Measurements from ENCODE around the gene ATE1.
"Not testable (repeated sequence)": the region's sequence is repeated elsewhere in the genome, so short reads cannot be mapped to it uniquely, and the experiment has no call there.

Gene ATE1

DNA sequence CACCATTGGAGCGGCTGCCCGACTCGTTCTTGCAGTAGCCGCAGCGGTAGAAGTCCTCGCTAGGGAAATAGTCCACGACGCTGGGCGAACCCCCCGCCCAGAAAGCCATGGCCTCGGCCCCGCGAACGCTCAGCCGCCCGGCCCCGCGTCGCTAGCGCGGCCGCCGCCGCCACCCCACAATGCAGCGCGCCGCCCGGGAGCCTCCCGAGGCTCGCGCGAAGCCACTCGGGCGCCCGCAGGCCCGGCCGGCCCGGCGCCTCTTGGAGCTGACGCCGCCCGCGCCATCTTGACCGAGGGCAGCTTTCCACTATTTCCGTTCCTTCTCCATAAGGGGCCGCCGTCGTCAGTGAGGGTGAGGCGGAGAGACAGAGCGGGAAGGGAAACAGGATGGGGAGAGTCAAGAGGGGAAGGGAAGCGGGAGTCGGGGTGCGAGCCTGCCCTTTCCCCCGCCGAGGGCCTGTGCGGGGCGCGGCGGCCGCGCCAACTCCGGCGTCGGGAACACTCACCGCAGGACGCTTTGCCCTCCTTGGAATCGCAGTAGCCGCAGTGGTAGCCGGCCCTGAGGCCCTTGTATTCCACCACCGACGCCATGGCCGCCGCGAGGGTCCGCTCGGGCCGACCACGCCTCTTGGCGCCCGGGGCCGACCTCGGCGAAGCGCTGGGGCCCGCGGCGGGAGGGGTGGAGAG, at the start of gene ATE1:
ATE1 (minus strand) TSS at position 191 of the 687 bp plus-strand sequence; CDS start at position 109, 82 bp downstream.
- peak; percentile 63 for DNase-seq (ENCODE audit: low spot score)

DNA sequence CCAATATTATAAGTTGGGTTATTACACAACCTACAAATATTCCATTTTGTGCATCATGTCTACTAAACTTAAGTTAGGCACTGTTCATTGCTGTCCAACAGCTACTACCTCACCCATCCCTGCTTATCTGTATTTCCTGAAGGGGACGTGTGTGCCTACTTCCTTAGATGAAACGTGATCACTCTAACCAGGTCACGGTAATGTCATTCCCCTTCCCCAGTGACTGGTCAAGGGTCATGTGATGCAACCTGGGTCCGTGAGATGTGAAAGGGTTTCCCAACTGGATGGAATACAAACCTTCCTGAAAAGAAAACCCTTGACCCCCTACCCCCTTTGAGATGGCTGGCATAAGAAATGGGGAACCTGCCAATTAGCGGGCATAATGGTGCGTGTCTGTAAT, 48.8 kb upstream of the ATE1 start:
- DNase-seq (ENCODE audit: low spot score) = no peak

DNA sequence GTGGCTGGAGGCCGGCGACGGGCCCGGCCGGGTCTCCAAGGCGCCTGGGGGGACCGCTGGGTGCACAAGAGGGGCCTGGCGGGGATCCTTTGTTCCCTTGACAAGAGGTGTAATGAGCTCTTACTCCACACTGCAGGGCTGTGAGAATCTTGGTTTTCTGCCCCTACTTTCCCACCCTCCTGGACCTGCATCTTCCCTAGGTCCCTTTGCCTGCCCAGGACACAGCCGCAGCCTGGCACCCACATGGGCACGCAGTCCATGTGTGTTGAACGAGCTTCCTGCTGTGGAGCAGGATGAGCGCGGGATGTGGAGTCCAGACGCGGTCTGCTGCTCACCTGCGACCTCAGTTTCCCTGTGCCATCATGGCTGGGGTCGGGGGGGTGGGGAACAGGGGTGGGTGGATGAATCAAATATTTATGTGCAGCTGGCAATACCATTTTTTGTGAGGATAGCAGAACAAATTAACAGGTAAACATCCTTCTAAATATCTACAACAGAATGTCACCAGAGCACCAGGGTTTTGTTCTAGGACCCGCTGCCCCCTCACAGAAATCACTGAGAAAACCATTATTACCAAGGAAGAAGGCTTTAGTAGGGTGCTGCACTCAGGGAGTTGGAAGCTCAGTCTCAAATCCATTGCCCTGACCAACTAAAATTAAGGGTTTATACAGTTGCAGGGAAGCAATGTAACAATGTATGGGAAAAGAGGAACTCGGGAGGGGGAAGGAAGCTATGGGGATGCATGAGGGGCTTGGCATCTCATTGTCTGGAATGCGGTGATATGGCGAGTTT, 47.7 kb upstream of the ATE1 start:
- no peak for DNase-seq (ENCODE audit: low spot score)

DNA sequence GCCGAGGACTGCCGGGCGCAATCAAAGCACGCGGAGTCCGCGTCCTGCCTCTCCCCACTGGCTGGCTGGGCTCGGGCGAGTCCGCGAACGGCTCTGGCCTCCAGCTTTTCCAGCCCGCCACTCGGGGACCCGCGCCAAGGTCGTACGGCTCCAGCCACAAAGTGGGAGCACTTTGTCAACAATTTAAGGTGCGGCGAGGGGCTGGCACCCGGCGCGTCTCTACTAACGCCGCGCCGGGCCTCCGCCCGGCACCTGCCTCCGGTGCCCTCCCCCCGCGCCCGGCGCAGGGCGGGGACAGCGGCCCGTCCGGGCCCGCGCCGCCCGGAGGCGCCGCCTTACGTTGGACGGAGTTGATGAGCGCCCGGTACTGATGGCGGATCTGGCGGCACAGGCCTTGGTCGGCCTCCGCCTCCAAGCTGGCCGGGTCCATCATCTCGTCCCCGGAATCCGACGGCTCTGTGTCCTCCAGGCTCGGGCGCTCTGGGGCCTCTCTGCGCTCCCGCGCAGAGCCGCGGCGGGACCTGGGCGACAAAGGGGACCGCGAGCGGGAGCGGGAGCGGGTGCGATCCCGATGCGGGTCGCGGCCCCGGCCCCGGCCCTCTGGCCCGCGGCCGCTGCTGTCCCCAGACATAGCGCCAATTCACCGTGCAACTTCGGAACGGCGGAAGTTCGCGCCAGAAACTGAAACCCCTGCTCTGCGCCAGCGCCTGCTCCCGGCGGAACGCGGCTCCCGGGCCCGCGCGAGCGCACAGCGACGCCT, 46.9 kb upstream of the ATE1 start, which contains the start of gene NSMCE4A:
NSMCE4A (minus strand) TSS at position 683 of the 760 bp plus-strand sequence; CDS start at position 631, 52 bp downstream.
- DNase-seq (ENCODE audit: low spot score) = peak; percentile 43

DNA sequence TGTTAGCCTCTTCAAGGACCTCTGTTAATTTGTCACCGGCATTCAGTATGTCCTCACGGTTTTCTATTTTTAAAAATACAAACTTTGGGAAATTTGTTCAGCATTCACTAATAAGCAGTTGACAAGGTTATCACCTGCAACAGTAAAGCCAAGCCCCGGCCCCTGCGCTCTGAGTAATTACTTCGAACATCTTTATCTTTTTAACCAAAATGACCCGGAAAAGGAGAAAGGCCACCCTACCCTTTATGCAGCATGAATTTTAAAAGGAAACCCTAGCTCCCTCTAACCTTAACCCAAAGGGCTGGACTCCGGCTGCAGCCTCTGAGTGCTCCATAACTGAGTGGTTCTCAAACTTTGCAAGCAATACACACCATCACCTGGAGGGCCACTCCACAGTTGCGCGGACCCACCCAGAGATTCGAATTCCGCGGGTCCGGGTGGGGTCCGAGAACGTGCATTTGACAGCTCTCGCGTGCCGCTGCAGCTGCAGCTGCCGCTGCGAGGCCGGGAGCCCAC, 46.2 kb upstream of the ATE1 start:
- DNase-seq (ENCODE audit: low spot score) = no peak

DNA sequence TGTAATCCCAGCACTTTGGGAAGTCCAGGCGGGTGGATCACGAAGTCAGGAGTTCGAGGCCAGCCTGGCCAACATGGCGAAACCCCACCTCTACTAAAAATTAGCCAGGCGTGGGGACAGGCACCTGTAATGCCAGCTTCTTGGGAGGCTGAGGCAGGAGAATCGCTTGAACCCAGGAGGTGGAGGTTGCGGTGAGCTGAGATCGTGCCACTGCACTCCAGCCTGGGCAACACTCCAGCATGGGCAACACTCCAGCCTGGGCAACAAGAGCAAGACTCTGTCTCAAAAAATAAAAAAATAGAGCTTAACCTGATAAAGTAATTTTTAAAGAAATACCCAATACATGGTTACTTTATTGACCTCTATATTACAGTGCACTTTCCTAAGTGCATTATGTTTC, 41.3 kb upstream of the ATE1 start:
- not testable (repeated sequence) for DNase-seq (ENCODE audit: low spot score)

DNA sequence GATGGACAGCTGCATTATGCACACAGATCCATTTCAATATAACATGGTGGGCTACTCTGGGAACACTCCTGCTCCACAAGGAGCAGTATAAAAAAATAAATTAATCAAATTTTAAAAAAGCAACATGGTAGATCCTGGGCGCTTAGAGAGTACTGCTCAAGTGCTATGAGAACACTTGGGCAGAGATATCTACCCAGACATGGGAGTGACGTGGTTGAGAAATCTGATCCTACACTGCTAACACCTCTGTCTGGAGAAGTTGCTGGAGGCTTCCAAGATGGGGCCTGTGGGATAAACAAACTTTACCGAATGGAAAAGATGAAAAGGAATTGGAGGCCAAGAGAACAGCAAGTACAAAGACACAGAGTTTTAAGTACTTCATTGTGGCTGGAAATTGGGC, 38.2 kb upstream of the ATE1 start:
- DNase-seq (ENCODE audit: low spot score) = no peak

DNA sequence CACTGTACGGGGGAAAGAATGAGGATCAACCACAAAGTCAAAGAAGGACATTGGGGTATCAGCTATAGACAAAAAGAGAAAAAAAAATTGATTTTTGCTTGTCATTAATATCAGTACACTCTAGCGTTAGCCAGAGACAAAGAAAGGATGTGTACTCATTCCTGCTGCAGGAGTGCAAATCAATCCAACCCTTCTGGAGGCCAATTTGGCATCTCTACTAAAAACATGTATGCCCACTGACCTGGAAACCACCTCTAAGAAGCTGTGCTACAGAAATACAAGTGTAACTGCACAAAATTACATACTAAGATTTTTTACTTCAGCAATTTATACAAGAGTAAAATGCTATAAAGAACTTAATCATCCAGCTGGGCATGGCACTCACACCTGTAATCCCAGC, 33.6 kb upstream of the ATE1 start:
- DNase-seq (ENCODE audit: low spot score) = no peak

DNA sequence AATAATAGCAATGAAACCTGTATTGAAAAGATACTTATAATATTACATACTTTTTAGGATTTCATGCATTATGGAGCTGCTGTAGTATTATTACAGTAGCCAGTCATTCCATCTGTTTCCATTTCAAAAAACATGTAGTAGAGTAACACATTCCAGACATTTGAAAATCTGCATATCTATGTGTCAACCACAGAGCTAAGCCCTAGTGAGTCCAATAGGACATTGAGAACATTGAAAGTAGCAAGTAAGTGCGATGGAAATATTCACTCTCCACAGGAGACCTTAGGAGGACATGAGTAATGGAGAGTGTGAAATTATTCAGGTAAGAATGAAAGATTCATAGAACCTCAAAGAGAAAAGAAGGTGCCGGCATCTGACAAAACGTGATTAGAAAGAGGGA, 31.8 kb upstream of the ATE1 start:
- no peak for DNase-seq (ENCODE audit: low spot score)

DNA sequence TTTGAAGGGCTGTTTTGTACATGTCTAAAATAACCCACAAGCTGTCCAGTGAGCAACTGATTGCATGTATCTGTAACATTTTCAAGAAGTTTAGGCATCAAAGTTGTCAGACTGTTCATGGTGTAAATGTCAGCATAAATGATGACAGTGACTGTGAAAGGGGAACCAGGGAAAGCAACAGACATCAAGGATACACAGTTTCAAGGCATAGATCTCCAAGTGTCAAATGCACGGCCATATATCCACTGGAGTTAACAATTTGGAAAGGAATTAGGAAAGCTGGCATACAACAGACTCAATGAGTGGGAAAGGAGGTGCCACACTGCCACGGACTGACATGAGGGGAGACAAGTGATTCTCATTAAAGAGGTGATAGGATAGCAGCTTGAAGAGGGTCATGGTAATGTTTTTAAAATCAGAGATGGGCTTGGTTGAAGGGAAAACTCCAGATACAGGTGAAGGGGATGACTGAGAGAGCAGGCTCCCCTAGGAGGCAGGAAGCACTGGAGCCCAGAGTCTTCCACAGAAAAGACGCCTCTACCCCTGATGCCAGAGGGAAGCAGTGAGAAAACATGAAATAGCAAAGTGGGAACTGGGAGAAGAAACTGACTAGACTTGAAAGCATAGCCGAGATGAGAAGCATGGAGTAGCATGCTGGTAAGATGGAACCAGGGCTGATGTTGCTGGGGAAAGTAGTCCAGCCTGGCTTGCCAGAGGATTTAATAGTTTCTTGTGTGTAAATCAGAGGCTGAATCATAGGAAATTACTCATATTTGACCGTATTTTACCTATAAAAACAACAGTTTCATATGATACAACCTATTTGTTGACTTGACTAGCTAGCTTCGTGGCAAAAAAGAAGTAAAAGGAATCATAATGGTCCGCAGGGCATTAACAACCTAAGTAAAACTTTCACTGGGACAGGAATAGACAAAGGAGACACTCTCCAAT, 28.6 kb upstream of the ATE1 start:
- no peak for DNase-seq (ENCODE audit: low spot score)

DNA sequence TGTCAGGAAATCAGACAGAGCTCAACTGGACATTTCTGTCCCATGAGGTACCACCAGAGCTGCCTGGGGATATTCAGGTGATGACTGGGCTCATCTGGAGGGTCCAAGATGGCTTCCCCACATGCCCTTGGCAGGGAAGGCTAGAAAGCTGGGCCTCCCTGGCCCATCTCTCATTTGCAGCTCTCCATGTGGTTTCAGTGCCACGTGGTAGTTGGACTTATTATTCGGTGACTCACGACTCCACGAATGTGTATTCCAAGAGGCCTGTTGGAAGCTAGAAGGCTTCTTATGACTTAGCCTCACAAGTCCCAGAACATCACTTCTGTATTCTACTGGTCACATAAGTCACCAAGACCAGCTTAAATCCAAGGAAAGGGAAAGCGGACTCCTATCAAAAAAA, 24.4 kb upstream of the ATE1 start:
- no peak for DNase-seq (ENCODE audit: low spot score)

DNA sequence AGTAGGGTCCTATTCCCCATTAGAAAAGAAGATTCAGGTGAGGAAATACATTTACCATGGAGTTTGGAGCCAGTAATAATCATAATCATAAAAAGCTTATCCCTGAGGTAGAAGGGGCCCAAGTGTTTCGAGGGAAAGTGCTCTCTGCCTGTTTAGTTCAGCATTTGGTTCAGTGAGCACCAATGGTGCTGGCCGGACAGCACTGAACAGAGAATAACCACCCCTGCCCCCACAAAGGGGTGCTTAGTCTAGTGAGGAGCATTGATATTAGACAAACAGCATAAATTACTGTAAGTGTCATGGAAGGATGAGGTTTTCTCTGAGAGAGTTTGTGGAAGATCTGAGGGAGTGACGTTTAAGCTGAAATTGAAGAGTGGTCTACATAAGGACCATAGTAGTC, 21.6 kb upstream of the ATE1 start:
- DNase-seq (ENCODE audit: low spot score) = no peak

DNA sequence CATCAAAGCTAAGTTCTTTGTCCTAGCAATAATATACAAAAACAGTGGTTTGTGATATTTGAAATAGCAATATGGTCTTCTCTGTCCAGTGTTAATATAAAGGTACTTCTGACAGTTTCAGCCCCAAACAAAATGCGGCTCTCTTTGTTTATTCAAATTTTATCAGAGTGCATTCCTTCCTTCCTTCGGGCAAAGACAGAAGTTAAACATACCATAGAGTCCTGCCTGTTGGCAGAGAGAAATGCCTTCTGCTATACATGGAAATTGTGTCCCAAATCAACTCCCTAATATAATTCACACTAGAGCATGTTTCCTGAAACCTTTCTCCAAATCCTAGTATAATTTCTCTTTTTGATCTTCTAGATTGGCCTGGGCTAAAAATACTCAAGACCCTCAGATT, 21.2 kb upstream of the ATE1 start:
- DNase-seq (ENCODE audit: low spot score) = no peak

DNA sequence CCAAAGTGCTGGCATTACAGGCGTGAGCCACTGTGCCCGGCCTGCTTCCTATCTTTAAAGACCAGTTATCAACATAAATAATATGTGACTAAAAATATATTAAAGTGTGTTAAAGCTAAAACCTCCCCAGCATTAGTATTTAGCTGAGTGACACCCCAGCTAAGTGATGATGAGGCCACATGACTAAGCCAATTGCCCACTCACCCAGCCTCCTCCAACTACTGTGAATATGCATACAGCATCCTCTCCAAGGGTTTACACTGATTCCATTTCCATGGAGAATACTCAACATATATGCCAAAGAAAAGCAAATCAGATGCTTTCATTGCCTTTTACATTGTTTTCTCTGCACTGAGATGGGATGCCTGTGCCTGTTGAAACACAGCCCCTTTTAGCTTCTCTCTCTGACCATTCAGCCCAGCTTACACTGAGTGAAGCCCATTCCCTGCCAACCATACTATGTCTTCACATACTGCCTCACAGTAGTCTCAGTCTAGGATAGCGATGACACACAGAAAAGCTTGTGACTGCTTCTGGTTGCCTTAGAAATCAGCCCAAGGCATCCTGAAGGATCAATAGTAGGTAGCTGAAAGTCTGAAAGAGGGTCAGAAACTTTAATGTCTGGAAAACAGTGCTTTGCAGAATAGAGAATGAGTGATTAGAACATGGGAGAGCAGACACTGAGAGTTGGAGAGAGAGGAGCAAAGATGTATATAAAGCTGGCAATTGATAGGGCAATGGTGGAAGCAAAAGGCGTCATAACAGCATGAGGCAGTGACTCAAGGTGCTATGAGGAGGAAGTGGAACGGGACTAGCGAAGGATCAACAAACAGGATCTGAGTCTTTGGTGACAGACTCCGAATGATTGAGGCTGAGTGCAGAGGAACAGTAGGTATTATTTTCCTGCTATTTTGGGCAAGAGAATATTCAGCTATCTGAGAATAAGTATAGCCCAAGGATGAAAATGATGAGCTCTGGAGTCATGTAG, 19.8 kb upstream of the ATE1 start:
- DNase-seq (ENCODE audit: low spot score) = no peak

DNA sequence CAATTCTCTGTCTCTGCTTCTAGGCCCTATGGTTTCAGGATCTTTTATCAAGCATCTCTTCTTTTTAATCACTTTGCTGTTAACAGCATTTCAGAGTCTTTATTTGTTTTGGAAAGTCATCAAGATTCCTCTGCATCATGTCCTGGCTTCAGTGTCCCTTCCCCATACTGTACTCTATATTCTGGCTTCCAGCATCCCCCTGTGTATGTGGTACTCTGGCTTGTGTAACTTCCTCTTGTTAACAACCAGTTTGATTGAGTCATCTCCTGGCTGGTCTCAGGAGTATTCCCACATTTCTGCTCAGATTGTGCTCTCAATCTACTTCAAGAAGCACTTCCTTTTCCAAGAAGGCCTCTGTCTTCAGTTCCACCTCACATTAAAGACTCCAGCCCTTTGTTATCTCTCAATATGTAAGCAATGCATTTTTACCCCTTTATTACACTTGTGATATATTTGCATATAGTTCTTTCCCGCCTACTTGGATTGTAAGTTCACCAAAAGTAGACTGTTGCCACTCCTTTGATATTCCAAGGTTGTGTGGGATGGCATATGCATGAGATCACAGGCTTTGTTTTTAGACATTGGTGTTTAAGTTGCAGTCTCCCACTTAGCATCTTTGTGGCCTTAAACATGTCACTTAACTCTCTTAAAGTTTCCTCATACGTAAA, 15.1 kb upstream of the ATE1 start:
- no peak for DNase-seq (ENCODE audit: low spot score)

DNA sequence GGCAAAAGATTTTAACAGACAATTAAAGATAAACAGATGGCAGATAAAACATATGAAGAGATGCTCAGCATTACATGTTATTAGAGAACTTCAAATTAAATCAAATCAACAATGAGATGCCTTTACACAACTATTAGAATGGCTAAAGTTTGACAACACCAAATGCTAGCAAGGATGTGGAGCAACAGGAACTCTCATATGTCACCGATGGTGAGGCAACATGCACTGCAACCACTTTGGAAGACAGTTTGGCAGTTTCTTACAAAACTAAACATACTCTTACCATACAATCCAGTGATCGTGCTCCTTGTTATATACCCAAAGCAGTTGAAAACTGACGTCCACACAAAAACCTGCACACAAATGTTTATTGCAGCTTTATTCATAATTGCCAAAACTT, 13.7 kb upstream of the ATE1 start:
- no peak for DNase-seq (ENCODE audit: low spot score)

DNA sequence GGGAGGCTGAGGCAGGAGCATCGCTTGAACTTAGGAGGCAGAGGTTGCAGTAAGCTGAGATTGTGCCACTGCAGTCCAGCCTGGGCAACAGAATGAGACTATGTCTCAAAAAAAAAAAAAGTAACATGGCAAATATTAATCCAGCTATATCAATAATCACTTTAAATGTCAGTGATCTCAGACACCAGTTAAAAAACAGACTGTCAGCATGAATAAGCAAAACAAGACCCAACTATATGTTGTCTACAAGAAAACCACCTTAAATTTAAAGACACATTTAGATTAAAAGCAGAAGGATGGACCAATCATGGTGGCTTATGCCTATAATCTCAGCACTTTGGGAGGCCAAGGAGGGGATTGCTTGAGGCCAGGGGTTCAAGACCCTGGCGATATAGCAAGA, 8.5 kb upstream of the ATE1 start:
- DNase-seq (ENCODE audit: low spot score) = no peak

DNA sequence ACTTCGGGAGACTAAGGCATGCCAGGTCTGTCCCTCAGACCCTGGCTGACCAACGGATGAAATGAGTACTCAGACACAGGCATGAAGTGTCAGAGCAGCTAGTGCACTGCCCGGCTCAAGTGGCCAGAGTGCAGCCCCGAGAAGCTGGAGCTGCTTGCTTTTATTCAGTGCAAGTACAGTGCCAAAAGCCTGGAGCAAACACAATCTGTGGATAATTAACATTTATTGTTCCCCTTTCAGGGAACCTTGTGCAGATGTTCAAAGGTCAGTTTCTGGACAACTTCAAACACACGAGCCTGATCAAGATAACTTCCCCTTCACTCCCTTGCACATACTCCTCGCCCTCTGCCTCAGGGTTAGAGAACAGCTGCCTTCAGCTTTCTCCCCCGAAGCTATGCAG, 7.9 kb upstream of the ATE1 start:
- DNase-seq (ENCODE audit: low spot score) = no peak

DNA sequence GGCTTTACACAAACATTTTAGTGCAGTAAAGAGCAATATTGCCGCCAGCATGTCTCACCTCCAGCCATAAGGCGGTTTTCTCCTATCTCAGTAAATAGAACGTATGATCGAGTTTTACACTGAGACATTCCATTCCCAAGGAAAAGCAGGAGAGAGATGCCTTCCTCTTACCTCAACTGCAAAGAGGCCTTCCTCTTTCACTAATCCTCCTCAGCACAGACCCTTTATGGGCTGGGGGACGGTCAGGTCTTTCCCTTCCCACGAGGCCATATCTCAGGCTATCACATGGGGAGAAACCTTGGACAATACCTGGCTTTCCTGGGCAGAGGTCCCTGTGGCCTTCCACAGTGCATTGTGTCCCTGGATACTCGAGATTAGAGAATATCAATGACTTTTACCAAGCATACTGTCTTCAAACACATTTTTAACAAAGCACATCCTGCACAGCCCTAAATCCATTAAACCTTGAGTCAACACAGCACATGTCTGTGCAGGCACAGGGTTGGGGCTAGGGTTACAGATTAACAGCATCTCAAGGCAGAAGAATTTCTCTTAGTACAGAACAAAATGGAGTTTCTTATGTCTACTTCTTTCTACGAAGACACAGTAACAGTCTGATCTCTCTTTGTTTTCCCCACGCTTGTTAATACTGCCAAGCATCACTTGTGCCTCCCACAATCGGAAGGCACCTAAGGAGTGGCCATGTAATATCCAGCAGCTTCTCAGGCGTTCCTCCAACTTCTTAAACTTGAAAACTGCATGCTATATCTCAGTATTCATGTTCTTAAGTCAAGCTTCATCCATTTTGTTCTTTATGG, 2.6 kb upstream of the ATE1 start:
- not testable (repeated sequence) for DNase-seq (ENCODE audit: low spot score)

All from COLO829 (cell line).